Cardiac fibroblast (primary cell): ENCODE measurements around the gene LRMDA.

Source experiments
- DNase-seq, 2 donors: peaks; one replicate each; pipeline versions ENCODE4 v3.0.0 to v3.0.0-alpha.2; 2010; ENCODE audit warnings: low read depth in 2 of 2
- H3K4me3 ChIP-seq, 2 donors: replicated peaks in 1 of 2; 1 replicate in 1 of 2; 2 replicates in 1 of 2; pipeline ENCODE4 v1.5.1; 2011; ENCODE audit warnings: low read depth in 2 of 2, low read length in 2 of 2, mild to moderate bottlenecking in 2 of 2, moderate library complexity in 1 of 2
- CTCF ChIP-seq: IDR thresholded peaks from one replicate; pipeline ENCODE4 v1.5.1; 2011; ENCODE audit warnings: low read depth, mild to moderate bottlenecking, low read length, inconsistent platforms

Gene LRMDA

GRCh38 chr10:76086761-76087639 is 655.6 kb downstream of the LRMDA start:
- no peak overlapping the region for H3K4me3 ChIP-seq
- peak; percentile 43 to 85 for DNase-seq
- TF ChIP-seq CTCF, result peak; percentile 51

GRCh38 chr10:76088008-76088407 is 656.6 kb downstream of the LRMDA start:
- no peak overlapping the region for H3K4me3 ChIP-seq
- TF ChIP-seq CTCF, result no peak
- DNase-seq, result no peak

- no peak for TF ChIP-seq CTCF
- H3K4me3 ChIP-seq, result no peak overlapping the region
- DNase-seq, result no peak
Measured at GRCh38 chr10:76088980-76089379, 657.6 kb downstream of the LRMDA start.

- H3K4me3 ChIP-seq, result no peak overlapping the region
- DNase-seq, result no peak
- TF ChIP-seq CTCF, result no peak
Measured at GRCh38 chr10:76089556-76090180, 658.2 kb downstream of the LRMDA start.

GRCh38 chr10:76091926-76092325 is 660.5 kb downstream of the LRMDA start:
- H3K4me3 ChIP-seq, result no peak overlapping the region
- no peak for DNase-seq
- TF ChIP-seq CTCF, result no peak

GRCh38 chr10:76106611-76107010 is 675.2 kb downstream of the LRMDA start:
- no peak for DNase-seq
- H3K4me3 ChIP-seq, result no peak overlapping the region
- TF ChIP-seq CTCF, result no peak
